ENCODE measurements around the gene ZNF888.
A peak's percentile ranks its signal among the peaks of the same experiment; 100 is the strongest.
"Not testable (repeated sequence)": the region's sequence is repeated elsewhere in the genome, so short reads cannot be mapped to it uniquely, and the experiment has no call there.

The ZNF888 gene

DNA sequence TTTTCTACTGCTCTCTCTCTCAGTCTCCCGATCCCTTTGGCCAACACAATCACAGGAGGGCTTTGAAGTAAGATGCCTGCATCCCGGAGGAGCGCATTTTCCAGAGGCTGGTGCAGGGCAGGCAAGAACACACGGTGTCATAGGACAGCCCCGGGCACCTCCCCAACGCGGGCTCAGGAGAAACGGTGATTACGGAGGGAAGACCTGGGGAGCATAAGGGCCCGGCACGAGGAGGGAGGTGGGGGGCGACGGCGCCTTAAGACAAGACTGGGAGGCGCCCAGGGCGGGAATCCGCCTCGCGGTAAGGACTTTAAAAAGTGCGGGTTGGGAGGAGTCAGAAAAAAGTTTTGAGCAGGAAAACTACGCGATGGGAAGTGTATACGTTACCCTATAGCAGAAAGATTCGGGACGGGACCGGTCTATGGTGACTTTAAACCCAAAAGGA lies 18.7 kb upstream of the ZNF888 start:
- DNase-seq (ENCODE audit: low spot score), result peak; percentile 20

DNA sequence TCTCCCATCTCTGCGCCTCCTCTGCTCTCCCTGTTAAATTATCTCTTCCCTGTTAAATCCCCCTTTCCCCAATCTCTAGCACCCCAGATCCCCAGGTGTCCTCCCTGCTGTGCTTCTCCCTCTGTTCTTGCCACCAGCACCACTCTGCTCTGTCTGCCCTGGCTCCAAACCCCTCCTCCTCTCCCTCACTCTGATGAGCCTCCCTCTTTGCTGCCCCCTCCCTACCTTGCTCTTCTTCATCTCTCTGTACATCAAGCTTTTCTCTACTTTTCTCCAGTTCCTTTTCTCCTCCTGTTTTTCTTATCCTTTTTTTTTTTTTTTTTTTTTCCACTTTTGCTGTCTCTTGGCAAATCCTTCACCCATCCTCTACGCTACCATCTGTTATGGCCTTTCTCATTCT lies 18.3 kb upstream of the ZNF888 start:
- not testable (repeated sequence) for DNase-seq (ENCODE audit: low spot score)

DNA sequence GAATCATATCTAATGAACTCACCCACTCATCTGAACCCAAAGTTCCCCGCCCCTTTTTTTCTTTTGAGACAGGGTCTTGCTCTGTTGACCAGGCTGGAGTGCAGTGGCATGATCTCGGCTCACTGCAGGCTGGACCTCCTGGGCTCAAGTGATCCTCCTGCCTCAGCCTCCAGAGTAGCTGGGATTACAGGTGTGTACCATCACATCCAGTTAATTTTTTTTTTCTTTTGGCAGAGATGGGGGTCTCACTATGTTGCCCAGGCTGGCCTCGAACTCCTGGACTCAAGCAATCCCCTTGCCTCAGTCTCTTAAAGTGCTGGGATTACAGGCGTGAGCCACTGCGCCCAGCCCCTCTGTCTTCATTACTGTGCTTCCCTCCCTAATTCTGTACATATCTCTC lies 17.7 kb upstream of the ZNF888 start:
- DNase-seq (ENCODE audit: low spot score), result not testable (repeated sequence)

DNA sequence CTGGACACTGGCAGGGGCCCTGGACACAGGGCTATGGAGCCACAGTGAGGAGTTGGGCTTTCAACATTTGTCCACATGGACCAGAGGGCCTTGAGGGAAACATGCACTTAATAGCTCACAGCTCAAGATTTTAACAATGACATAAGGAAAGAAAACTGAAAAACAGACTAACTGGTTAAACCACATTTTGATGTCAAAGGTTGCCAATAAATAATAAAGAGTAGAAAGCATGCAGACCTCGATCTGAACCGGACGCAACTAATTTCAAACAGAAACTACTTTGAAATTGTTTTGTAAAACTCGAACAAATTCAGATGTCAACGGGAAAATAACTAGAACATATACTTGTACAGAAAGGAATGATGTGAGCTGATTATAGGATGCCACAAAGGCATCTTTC lies 15.5 kb upstream of the ZNF888 start:
- no peak for DNase-seq (ENCODE audit: low spot score)

DNA sequence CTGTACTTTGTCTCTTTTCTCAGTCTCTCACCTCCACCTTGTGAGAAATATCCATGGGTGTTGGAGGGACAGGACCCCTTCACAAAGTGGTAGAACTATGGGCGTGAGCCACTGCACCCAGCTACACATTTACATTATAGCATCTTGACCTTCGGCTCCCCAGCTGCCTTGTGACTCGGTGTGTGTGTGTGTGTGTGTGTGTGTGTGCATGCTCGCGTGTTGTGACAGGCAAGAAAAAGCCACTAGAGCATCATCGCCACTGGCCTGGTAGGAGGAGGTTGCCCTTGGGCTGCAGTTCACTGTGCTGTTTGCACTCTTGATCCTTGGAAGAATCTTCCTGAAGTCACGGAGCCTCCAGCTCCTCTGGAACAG lies 13.7 kb upstream of the ZNF888 start:
- no peak for DNase-seq (ENCODE audit: low spot score)

DNA sequence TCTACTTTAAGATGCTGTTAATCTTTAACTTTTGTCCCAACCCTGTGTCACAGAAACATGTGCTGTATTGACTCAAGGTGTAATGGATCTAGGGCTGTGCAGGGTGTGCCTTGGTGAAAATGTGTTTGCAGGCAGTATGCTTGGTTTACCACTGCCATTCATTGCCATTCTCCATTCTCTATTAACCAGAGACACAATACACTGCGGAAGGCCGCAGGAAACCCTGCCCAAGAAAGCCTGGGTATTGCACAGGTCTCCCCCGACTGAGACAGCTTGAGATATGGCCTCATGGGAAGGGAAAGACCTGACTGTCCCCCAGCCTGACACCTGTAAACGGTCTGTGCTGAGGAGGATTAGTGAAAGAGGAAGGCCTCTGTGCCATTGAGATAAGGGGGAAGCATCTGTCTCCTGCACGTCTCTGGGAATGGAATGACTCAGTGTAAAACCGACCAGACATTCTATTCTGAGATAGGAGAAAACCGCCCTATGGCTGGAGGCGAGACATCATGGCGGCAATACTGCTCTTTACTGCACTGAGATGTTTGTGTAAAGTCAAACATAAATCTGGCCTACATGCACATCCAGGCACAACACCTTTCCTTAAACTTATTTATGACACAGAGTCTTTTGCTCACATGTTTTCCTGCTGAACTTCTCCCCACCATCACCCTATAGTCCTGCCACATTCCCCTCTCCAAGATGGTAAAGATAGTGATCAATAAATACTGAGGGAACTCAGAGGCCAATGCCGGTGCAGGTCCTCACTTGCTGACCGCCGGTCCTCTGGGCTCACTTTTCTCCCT lies 13.1 kb upstream of the ZNF888 start:
- no peak for DNase-seq (ENCODE audit: low spot score)

DNA sequence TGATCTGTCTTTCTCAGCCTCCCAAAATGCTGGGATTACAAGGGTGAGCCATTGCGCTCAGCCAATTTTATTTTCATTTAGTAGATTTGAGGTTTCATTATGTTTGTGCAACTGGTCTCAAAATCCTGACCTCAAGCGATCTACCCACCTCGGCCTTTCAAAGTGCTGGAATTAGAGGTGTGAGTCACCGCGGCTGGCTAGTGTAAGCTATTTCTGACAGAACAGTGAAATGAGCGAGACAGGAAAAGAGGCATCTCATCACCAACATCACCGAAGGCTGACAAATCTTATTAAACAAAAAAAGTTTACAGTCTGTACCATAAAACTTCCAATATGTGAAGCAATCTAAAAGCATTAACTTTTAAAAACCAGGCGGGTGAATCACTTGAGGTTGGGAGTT lies 12.2 kb upstream of the ZNF888 start:
- DNase-seq (ENCODE audit: low spot score), result no peak

DNA sequence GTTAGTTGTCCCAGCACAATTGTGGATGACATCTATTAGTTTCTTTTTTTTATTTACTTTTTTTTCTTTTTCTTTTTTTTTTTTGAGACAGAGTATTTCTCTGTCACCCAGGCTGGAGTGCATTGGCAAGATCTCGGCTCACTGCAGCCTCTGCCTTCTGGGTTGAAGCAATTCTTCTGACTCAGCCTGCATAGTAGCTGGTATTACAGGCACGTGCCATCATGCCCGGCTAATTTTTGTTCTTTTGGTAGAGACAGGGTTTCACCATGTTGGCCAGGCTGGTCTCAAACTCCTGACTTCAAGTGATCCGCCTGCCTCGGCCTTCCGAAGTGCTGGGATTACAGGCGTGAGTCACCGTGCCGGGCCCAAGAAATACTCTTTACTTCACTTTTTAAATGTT lies 1.4 kb upstream of the ZNF888 start:
- not testable (repeated sequence) for DNase-seq (ENCODE audit: low spot score)

DNA sequence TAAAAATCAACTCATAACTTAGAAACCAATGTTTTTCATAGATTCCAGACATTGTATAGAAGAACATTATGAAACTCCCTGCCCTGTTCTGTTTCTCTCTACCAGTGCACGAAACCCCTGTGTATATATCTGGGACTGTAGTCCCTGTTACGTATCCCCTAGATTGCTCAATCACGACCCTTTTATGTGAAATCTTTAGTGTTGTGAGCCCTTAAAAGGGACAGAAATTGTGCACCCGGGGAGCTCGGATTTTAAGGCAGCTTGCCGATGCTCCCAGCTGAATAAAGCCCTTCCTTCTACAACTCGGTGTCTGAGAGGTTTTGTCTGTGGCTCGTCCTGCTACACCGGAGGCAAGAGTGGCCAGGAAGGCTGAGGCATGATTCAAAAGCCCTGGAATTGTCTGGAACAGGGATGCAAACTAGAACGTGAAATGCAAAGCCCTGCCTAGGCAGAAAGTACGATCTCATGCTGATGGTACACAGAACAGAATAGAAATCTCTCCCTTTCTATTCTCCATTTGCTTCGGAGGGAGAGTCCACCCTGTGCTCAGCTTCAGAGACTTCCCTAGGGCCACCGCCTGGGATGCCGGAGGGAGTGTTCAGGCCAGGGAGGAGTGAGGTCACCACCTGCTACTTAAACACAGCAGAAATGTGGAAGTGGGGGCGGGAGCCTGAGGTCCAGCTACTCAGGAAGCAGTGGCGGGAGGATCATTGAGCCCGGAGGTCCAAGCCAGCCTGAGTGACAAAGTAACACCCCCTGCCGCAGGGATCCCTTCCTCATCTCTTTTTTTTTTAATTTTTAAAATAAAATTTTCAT lies 758 bp upstream of the ZNF888 start:
- peak; percentile 27 for DNase-seq (ENCODE audit: low spot score)

DNA sequence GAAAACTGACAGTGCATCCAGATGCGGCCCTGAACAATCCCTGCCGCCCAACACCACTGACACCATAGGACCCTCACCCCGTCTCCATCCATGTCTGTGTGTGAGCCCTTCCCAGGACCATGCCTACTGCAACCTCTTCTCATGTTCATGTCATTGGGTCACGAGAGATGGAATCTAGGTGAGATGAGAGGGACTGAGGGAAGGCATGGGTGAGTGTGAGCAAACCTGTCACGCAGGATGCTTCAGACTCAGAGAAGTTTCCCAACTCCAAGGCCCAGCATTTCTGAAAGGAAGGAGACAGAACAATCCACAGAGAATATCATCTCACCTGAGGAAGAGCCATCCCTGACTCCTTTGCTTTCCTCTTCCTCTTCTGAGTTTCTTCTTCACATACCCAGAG lies 5.7 kb downstream of the ZNF888 start:
- no peak for DNase-seq (ENCODE audit: low spot score)

DNA sequence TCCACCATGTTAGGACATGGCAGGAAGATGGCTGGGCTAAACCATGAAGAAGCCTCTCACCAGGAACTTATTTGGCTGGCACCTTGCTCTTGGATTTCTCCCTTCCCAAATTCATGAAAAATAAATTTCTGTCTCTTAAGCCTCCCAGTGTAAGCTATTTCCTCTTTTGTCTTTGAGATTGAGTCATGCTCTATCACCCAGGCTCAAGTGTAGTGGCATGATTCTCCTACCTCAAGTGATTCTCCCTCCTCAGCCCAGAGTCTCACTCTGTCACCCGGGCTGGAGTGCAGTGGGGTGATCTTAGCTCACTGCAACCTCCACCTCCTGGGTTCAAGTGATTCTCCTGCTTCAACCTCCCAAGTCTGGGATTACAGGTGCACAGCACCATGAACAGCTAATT lies 12.6 kb downstream of the ZNF888 start:
- DNase-seq (ENCODE audit: low spot score), result no peak

DNA sequence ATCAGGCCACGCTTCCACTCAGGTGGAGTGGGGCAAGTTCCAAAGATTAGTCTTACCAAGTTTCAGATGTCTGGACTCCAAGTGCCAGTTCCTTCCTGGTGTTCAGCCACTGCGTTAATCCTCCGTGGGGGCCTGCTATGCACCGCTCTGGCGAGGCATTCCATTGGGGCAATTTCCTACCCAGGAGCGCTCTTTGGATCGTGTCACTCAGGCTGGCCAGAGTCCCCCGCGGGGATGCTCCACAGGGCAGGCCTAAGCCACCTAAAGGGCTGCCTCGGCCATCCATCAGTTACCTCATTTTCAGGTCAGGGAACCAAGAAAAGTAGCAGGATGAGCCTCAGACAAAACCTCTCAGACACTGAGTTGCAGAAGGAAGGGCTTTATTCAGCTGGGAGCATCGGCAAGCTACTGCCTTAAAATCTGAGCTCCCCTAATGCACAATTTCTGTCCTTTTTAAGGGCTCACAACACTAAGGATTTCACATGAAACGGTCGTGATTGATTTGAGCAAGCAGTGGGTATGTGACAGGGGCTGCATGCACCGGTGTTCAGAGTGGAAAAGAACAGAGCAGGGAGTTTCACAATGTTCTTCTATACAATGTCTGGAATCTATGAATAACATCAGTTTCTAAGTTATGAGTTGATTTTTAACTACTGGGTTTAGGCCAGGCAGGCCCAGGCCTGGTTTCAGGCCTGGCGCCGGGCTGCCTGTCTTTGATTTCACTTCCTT lies 19.0 kb downstream of the ZNF888 start:
- DNase-seq (ENCODE audit: low spot score), result not testable (repeated sequence)

DNA sequence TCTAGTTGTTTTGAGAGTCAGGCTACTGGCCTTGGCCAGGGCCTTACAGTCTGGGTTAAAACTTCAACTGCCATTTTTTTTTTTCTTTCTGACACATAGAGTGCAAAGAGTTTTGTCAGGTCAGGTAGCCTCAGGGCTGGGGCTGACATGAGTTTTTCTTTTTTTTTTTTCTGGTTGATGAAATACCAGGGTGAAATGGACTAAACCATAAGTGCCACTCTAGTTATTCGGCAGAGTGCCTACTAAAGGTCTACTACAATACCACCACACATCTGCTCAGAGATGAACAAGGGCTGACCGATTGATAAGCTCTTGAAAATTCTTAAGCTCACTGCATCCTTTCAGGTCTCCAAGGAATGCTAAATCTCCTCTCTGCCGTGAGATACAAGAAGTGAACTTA lies 21.4 kb downstream of the ZNF888 start:
- DNase-seq (ENCODE audit: low spot score), result no peak

DNA sequence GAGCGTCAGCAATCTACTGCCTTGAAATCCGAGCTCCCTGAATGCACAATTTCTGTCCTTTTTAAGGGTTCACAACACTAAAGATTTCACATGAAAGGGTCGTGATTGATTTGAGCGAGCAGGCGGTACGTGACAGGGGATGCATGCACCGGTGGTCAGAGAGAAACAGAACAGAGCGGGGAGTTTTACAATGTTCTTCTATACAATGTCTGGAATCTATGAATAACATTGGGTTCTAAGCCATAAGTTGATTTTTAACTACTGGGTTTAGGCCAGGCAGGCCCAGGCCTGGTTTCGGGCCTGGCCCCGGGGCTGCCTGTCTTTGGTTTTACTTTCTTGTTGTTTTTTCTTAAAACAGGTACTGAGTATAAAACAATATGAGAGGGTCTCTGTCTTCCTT lies 24.6 kb downstream of the ZNF888 start:
- DNase-seq (ENCODE audit: low spot score), result not testable (repeated sequence)

DNA sequence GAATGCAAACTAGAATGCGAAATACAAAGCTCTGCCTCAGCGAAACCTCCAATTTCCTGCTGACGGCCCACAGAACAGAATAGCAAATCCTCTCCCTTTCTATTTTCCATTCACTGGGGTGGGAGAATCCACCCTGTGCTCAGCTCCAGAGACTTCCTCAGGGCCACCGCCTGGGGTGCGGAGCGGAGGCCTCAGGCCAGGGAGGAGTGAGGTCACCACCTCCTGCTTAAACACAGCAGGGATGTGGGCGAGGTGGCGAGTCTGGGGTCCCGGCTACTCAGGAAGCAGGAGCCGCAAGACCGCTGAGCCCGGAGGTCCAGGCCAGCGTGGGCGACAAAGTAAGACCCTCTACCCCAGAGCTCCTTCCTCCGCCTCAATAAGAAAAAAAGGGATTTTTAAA lies 25.1 kb downstream of the ZNF888 start:
- no peak for DNase-seq (ENCODE audit: low spot score)

DNA sequence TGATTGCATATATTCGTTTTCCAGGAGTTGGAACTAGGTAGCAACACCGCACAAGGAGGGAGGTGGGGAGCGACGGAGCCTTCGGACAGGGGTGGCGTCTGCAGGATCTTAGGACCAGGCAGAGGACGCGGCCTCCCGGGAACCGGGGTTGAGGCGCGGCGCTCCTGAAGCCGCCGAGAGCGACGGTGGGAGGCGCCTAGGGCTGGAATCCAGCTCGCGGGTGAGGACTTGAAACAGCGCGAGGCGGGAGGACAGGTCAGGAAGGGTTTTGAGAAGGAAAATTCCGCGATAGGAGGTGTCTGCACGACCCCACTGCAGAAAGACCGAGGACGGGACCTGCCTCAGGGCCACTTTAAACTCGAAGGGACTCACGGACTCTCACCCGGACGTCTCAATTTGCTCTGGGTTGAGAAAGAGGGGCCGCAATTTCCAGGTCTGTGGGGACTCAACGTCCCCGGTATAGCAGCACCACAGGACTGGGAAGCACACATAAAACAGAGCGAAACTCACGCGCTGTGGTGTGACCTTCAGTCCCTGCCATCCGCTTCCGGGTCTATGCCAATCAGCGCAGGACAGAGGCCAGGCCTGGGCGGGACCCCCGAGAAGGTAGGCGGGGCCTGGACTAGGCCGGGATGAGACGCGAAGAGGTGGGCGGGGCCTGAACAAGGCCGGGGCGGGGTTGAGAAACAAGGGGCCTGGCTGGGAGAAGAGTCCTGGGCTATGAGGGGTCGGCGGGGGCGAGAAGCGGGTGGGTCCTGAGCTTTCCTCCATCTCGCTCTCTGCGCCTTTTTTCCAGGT lies 25.9 kb downstream of the ZNF888 start, which contains the start of gene ZNF320:
Gene ZNF320 (minus strand): TSS at position 498 of the 798 bp plus-strand sequence. CDS start 7,380 bp downstream, outside the sequence.
- DNase-seq (ENCODE audit: low spot score), result peak; percentile 77

DNA sequence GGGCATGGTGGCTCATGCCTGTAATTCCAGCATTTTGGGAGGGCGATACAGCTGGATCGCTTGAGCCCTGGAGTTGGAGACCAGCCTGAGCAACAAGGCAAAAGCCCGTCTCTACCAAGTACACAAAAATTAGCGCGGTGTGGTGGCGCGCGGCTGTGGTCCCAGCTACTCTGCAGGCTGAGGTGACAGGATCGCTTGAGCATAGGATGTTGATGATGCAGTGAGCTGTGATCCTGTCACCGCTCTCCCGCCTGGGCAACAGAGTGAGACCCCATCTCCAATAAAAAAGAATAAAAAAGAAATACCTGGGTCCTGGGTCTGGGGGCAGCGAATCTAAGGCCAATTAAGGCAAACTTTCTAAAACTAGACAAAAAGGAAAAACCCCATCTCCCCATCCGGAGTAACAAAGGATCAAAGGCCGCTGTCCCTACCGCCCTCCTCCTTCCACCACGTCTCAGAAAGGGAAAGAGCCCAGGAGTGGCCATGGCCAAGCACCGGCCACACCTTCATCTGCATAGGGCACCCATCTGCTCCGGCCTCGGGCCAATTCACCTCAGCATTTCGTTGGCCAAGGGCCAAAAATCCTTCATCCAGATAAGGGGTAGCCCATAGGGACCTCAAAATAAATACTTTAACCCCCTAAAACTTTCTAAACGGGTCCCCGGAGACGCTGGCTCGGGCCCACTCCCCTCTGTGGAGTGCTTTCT lies 26.6 kb downstream of the ZNF888 start:
- no peak for DNase-seq (ENCODE audit: low spot score)

DNA sequence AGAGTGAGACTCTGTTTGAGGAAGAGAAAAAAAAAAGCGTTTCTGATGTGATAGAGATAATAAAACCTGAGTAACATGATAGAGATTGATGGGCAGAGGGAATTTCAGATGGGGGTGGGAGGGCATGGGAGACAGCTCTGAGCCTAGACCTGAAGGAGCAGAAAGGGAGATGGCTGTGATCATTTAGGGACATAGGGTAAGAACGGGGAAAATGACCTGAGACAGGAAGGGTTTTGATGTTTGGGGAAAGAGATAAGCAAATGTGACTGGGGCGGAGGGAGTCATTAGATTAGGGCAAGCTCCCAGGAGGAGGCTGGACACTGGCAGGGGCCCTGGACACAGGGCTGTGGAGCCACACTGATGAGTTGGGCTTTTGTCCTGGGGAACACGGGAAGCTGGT lies 31.9 kb downstream of the ZNF888 start:
- no peak for DNase-seq (ENCODE audit: low spot score)

DNA sequence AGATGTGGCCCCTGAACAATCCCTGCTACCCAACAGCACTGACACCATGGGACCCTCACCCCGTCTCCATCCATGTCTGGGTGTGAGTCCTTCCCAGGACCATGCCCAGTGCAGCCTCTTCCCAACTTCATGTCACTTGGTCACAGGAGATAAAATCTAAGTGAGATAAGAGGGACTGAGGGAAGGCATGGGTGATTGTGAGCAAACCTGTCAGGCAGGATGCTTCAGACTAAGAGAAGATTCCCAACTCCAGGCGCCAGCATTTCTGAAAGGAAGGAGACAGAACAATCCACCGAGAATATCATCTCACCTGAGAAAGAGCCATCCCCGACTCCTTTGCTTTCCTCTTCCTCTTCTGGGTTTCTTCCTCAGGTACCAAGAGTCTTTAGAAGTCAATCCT lies 33.3 kb downstream of the ZNF888 start:
- no peak for DNase-seq (ENCODE audit: low spot score)

DNA sequence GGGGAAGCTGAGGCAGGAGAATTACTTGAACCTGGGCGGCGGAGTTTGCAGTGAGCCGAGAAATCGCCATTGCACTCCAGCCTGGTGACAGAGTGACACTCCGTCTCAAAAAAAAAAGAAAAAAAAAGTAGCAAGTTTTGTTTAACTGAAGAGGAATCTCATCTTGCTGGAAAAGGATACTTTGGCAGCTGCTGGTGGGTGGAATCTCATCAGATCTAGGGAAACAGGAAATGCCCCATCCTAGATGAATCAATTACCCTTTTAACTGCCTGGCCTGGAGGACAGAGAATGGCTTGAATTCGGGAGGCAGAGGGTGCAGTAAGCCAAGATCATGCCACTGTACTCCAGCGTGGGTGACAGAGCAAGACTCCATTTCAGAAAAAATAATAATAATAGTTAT lies 34.2 kb downstream of the ZNF888 start:
- DNase-seq (ENCODE audit: low spot score), result no peak

DNA sequence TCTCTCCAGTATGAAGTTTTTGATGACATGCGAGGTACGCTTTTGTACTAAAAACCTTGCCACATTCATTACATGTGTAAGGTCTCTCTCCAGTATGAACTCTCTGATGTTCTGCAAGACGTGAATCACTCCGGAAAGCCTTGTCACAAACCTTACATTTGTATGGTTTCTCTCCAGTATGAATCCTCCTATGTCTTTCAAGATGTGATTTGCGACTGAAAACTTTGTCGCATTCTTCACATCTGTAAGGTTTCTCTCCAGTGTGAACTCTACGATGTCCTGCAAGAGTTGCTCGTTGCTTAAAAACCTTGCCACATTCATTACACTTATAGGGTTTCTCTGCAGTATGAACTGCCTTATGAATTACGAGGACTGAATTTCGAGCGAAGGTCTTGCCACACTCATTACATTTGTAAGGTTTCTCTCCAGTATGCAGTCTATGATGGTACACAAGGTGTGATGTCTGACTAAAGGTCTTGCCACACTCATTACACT lies 42.3 kb downstream of the ZNF888 start:
- DNase-seq (ENCODE audit: low spot score), result no peak

Measured in SW480 (cell line).